HG03442 (cell line): ENCODE measurements around the gene AP1M2.

ENCODE experiments used
- ATAC-seq: cut with Tn5 transposase; IDR thresholded peaks from one replicate; pipeline ENCODE4 v1.9.1; 2021; ENCODE audit warnings: mild to moderate bottlenecking, moderate library complexity; ENCODE audit not compliant: unreplicated experiment

The AP1M2 gene

DNA sequence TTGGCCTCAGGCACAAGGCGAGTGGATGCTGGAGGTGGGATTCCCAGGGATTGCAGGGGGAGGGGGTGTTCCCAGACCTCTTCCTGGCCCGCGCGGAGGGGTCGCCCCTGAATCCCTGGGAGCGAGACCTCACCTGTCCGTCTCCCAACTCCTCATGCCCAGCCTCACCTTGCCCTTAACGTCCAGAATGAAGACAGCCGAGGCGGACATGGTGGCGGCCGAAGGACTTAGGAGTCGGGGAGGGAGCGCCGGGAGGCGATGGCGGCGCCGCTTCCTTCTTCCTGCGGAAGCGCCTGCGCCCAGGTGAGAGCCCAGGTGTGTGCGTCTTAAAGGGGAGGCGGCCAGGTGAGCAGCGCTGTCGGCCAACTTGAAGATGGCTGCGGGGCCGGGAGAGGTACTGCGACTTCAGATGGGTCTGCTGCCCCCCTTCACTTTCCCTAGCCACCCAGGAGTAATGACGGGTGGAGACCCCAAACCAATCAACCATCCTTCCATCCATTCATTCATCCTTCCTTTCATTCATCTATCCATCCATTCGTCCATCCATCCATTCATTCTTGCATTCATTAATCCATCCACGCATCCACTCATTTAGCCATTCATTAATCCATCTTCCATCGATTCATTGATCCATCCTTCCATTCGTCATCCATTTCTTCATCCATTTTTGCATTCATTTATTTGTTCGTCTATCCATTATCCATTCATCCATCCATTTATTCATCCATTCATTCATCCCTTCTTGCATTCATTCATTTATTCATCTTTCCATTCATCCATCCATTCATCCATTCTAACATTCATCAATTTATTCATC lies at the start of gene AP1M2:
TSS of gene AP1M2 (minus strand) at position 291 of the 817 bp plus-strand sequence. CDS start at position 210, 81 bp downstream.
- no peak for ATAC-seq

DNA sequence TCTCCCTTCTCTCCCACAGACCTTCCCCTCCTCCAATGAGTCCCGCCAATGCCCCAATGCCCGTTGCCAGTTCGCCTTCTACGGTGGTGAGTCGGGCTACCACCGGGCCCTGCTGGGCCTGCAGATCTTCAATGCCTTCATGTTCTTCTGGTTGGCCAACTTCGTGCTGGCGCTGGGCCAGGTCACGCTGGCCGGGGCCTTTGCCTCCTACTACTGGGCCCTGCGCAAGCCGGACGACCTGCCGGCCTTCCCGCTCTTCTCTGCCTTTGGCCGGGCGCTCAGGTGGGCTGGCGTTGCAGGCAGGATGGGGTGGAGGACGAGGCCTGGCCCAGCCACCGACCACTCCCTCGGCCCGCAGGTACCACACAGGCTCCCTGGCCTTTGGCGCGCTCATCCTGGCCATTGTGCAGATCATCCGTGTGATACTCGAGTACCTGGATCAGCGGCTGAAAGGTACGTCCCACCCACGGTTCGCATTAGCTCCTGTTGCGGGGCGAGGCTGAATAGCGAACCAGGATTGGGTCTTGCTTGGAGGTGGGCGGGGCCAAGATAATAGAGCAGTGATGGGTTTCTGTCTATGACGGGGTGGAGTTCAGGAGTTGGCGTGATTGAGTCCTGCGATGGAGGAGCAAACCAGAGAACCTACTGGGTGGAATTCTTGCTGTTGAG lies 49.3 kb upstream of the AP1M2 start:
- no peak for ATAC-seq

DNA sequence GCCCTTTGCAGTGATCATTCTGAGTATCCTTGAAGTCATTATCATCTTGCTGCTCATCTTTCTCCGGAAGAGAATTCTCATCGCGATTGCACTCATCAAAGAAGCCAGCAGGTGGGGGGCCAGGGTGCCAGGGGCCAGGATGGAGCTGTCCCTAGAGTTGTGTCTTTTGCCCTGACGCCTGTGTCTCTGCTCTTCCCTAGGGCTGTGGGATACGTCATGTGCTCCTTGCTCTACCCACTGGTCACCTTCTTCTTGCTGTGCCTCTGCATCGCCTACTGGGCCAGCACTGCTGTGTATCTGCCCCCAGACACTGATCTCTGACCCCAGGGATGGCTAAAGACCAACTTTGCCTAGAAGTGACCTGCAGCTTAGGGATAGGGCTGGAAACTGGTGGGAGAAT lies 47.9 kb upstream of the AP1M2 start:
- no peak for ATAC-seq

DNA sequence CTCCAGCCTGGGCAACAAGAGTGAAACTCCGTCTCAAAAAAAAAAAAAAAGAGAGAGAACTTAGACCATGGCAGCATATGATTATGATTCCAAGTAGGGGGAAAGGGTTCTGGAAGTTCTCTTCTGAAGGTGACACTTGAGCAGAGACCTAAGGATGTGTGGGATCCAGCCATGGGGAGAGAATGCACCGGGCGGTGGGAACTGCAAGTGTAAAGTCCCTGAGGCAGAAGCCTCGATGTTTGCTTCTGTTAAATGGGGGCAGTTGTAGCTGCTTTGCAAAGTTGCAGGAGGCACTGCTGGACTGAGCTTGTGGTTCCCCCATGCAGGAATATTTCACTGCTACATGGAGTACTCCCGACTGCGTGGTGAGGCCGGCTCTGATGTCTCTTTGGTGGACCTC lies 47.3 kb upstream of the AP1M2 start:
- no peak for ATAC-seq

DNA sequence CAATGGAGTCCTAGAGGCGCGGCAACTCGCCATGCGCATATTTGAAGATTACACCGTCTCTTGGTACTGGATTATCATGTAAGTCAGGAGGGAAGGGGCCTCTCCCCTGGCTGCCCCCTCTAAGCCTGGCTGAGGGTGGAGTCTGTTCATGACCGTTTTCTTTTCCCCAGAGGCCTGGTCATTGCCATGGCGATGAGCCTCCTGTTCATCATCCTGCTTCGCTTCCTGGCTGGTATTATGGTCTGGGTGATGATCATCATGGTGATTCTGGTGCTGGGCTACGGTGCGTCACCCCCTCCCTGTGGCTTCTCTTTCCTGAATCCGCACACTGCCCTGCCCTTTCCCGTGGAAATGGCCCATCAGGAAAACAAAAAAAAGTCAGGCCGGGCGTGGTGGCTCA lies 44.8 kb upstream of the AP1M2 start:
- ATAC-seq, result no peak

DNA sequence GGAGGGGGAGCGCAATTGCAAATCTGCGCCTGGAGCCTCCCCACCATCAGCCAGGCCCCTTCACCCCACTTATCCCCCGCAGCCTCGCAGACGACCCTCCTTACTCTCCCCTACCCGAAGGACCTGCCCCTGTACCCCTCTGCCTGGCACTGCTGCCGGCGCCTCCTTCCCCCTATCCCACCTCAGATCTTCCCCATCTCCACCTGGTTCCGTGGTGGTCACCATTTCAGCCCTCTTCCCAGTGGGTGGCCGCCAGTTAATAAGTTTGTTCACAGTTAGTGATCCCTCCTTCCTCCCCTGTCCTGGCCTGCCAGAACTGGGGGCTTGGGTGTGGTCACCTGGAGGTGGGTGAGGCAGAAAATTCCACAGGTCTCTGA lies 38.6 kb upstream of the AP1M2 start:
- ATAC-seq, result no peak

DNA sequence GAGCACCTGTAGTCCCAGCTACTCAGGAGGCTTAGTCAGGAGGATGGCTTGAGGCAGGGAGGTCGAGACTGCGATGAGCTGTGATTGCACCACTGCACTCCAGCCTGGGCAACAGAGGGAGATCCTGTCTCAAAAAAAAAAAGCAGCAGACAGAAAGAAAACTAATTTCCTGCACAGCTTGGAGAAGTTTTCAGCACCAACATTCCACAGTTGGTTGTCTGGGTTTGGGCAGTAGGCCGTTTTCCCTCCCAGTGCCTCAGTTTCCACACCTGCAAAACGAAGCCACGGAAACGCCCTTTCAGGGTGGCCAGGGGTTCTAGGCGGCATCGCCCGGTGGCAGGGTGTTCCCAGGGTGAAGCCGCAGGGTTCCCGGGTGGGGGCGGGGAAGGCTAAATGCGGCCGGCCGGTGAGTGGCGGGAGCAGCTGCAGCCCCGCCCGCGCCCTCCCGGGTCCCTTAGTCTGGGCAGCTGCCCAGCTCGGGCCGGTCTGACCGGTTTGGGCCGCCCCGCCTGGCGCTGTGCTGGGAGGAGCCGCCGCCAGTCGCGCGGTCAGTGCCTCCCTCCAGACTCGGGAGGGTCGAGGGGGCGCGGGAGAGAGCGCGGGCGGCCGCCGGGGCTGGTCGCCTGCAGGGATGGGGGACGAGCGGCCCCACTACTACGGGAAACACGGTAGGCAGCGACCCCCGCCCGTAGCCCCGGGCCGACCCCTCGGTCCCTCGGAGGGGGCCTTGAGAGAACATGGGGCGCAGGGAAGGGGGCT lies 38.1 kb upstream of the AP1M2 start, which contains the start of gene SLC44A2:
TSS of gene SLC44A2 (plus strand) at position 551 of the 759 bp plus-strand sequence. CDS start at position 632, 81 bp downstream.
- ATAC-seq, result no peak

DNA sequence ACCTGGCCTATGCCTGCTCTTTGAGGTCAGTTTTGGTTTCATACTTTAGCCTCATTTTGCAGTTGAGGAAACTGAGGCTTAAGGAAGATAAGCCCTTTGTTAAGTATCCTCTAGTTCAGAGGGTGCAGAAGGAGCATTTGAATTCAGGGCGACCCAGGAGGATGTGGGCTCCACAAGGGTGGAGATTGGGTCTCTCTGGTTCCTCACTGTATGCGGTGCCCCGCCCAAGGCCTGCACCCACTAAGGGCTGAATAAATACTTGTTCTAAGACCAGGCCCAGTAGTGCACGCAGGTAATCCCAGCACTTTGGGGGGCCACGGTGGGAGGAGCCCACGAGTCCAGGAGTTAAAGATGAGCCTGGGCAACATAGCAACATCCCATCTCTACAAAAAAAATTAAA lies 37.5 kb upstream of the AP1M2 start:
- no peak for ATAC-seq

DNA sequence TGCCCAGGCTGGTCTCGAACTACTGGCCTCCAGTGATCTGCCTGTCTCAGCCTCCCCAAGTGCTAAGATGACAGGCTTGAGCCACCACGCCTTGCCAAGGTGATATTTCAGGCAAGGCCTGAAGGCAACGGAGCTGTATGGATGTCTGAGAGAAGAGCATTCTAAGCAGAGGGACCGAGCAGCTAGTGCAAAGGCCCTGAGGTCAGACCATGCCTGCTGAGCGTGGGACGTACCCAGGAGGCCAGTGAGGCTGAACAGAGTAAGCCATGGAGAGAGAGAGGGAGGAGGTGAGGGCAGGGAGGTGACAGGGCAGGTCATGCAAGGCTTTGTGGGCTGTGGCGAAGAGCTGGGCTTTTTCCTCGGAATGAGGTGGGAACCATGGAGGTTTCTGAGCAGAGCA lies 34.9 kb upstream of the AP1M2 start:
- ATAC-seq, result no peak

DNA sequence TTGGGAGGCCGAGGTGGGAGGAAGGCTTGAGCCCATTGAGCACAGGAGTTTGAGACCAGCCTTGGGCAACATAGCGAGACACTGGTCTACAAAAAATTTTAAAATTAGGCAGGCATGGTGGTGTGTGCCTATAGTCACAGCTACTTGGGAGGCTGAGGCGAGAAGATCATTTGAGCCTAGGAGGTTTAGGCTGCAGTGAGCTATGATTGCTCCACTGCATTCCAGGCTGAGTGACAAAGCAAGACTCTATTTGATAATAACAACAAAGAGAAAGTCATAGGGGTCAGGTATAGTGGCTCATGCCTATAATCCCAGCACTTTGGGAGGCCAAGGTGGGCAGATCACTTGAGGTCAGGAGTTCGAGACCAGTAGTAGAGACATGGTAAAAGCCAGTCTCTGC lies 33.7 kb upstream of the AP1M2 start:
- no peak for ATAC-seq

DNA sequence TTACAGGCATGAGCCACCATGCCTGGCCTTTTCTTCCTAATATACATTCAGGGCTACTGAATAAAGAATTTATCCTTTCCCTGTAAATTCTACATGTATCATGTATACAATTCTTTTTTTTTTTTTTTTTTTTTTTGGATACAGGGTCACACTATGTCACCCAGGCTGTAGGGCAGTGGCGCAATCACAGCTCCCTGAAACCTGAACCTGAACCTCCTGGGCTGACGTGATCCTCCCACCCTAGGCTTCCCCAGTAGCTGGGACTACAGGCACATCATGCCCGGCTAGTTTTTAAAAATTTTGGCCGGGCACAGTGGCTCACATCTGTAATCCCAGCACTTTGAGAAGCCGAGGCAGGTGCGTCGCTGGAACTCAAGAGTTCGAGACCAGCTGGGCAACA lies 31.7 kb upstream of the AP1M2 start:
- ATAC-seq, result no peak

DNA sequence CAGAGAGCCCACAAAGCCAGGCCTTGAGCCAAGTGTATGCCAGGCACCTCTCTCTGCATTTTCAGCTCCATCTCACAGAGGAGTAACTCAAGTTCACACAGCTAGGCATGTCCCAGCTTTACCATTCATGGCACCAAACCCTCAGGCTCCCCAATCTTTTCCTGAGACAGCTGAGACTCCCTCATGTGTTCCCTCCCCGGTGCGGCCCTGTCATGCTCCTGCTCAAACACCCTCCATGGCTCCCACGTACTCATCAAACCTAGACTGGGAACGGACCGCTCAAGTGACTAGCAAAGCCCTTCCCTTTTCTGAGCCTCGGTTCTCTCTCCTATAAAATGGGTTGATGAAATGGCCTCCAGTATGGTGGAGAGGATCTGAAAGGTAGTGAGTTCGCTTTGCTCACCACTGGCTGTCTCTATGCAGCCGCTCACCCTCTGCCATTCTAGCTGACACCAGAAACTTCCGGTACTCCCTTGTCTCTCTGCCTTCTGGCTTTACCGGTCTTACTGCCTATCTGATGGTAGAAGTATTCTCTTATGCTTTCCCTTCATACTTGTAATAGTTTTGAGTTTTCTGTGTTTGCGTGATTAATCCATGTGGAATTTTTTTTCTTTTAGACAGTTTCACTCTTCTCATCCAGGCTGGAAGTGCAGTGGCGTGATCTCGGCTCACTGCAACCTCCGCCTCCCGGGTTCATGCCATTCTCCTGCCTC lies 30.5 kb upstream of the AP1M2 start:
- ATAC-seq, result no peak

DNA sequence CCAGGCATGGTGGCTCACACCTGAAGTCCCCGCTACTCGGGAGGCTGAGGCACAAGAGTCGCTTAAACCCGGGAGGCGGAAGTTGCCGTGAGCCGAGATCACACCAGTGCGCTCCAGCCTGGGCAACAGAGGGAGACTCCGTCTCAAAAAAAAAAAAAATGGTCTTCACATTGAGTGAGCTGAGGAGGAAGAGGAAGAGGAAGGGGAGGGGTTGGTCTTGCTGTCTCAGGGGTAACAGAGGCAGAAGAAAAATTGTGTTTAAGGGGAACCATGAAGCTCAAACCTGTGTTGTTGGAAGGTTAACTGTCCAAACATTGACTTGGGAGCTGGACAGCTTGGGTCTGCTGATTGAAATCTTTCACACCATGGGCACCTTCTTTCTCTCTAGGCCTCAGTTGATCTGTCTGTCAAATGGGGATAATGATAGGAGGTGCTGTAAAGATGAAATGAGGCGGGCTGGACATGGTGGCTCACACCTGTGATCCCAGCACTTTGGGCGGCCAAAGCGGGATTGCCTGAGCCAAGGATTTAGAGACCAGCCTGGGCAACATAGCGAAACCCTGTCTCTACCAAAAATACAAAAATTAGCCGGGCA lies 28.4 kb upstream of the AP1M2 start:
- no peak for ATAC-seq

DNA sequence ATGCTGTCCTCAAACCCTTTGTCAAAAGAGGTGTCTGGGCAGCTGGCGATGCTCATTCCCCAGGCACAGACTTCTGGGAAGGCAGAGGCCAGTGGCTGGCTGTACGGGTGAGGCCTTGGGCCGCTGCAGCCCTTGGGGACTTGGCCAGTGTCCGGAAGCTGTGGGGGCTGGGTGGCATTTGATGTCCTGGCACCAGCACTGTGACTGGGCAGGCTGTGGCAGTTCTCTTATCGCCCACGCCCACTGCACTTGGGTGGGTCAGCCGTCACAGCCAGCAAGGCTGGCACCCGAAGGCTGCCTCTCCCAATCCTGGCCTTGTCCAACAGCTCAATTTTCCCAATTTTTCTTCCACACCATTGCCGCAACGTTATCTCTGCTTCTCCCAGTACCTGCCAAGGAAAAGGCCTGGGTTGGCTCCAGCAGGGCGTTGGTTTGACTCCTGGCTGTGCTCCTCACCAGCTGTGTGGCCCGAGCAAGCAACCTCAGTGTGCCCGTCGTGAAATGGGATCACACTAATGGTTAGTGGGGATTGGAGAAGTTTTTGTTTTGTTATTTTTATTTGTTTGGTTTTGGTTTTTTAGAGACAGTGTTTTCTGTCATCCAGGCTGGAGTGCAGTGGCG lies 25.5 kb upstream of the AP1M2 start:
- no peak for ATAC-seq

DNA sequence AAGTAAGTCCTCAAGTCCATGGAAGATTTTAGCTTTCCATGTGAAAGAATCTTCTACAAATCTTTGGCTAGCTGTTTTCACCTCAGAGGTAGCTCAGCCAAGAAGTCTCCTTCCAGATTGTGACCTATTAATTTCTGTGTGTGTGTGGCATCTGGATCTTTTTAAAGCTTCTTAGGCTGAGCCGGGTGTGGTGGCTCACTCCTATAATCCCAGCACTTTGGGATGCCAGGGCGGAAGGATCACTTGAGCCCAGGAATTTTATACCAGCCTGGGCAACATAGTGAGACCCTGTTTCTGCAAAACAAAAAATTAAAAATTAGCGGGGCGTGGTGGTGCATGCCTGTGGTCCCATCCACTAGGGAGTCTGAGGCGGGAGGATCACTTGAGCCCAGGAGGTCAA lies 24.8 kb upstream of the AP1M2 start:
- ATAC-seq, result no peak

DNA sequence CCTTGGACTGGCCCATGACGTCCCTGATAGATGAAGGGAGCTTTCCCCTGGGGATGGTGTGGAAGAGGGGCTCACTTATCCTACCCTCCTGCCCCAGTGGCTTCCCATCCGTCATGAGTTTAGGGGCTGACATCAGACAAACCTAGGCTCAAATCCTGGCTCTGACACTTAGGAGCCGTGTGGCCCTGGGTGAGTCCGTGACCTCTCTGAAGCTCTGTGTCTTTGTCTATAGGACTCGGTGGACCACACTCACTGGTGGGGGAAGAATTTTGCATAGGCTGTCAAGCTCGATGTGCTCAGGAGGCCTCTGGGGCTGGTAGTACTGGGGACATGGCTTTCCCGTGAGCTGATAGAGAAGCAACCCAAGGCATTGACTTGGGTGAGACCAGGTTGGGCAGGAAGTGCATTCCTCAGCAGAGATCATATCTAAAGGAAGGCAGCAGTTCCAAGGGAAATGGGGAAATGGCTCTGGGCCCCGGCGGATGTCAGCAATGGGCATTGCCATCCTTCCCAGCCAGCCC lies 17.4 kb upstream of the AP1M2 start:
- no peak for ATAC-seq

DNA sequence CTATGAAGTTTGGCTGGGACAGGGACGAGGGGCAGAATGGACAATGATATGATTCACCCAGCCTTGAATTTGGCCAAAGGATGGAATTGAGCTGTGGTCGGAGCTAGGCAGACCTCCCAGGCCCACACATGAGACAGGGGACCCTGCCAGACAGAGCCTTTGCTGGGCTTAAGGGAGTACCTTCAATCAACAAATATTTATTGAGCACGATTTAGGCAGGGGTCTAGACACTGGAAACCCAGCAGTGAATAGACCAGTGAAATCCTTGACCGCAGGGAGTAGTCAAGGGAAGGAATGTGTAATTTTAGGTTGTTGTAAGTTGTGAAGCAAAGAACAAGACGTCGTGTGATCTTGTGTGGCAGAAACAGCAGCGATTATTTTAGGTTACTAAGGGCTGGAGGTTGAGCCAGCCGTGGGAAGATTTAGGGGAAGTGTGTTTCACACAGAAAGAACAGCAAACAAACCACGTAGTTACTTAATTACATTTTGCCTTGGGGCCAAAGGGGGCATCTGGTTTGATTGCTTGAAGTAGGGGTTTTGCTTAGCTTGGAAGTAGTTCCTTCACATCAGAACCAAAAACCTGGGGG lies 16.9 kb upstream of the AP1M2 start:
- no peak for ATAC-seq

DNA sequence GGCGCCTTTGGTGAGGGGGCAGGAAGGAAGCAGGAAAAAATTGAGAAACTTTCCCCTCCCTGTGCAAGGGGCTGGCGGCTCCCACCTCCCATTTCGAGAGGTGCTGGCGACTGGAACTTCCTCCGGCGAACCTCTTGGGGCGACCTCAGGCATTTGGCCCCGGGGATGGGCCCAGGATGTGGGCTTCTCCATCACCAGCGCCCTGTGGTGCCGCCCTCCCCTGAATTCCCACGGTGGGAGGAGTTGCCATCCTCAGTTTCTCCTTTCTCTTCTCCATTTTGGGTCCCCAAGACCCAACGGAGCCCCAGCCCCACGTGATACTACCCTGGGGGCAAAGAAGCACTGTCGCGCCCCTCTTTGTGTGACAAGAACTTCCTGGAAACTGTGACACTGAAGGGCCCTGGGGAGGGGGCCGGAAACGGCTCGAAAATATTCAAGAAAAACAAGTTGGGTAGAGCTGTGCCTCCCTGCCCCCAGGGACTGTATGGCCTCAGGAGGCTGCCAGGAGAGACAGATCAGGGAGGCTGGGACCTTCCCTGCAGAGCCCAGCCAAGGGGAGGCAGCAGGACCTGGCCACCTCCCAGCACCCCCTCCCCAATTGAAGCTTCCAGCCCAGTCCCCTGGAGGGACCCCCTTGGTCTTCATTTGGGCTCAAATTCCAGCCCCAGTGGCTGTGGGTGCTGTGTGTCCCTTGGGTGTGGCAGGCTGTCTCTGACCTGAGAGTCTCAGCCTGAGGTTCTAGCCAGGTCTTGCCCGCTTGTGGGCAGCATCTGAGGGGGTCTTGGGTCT lies 16.2 kb upstream of the AP1M2 start:
- no peak for ATAC-seq
